NCI-H82 (cell line): ENCODE measurements around the gene IMPACT.

Experiments
- DNase-seq: peaks from one replicate; lab custom pipeline; 2025; lab: John Stamatoyannopoulos, UW

The IMPACT gene, protein sequence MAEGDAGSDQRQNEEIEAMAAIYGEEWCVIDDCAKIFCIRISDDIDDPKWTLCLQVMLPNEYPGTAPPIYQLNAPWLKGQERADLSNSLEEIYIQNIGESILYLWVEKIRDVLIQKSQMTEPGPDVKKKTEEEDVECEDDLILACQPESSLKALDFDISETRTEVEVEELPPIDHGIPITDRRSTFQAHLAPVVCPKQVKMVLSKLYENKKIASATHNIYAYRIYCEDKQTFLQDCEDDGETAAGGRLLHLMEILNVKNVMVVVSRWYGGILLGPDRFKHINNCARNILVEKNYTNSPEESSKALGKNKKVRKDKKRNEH

DNA sequence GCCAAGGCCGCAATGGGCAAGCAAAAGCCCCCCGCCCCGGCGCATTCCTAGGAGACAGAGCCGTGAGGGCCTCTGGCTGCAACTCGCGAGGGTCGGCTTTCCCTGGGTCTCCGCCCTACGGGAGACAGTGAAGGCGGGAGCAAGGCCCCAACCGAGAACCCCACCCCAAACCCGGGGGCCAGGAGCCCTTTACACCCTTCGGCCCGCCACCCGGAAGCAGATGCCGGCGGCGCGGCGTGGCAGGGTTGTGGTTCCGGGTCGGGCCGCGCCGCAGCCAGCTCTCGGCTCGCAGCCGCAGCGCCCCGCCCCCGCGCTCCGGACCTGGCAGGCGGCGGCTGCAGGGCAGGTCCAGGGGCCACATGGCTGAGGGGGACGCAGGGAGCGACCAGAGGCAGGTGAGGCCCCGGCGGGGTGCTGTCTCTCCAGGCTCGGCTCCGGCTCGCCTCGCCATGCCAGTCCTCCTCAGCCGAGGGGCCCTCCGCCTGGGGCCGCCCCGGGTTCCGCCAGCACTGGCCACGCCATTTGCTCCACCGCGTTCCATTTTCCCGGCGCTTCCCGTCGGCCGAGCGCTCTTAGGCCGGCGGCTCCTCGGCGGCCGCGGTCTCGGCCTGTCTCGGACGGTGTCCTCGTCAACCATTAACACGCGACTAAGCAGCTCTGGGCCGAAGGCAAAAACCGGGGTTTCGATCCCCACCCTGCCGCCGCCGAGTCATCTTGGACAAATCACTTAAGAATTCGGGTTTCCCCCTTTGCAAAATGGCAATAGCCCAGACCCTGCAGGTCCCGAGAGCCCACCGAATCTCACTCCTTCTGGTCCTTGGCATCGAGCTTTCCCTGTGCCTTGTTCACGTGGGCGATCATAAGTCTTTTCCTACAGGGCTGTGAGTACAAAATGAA, at the start of gene IMPACT:
IMPACT (plus strand) TSS at position 273 of the 897 bp plus-strand sequence; CDS start at position 360, 87 bp downstream.
- DNase-seq, result peak; percentile 92

DNA sequence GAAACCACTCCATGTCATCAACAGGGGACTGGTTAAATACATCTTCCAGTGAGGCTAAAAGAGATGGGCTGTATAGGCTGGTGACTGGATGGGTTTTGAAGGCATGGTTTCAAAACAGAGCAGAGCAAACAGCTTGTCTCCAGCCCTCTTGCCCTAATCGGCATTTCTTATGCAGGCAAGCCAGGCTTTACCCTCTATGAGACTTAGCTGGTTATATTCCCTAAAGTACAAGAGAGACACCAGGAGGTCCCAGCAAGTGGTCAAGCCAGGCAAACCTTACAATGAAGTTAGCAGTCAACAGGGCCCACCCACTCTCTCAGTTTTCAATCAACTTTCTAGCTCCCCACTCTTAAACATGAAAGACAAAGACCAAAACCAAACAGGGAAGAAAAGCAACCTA, 47.9 kb upstream of the IMPACT start:
- no peak for DNase-seq

DNA sequence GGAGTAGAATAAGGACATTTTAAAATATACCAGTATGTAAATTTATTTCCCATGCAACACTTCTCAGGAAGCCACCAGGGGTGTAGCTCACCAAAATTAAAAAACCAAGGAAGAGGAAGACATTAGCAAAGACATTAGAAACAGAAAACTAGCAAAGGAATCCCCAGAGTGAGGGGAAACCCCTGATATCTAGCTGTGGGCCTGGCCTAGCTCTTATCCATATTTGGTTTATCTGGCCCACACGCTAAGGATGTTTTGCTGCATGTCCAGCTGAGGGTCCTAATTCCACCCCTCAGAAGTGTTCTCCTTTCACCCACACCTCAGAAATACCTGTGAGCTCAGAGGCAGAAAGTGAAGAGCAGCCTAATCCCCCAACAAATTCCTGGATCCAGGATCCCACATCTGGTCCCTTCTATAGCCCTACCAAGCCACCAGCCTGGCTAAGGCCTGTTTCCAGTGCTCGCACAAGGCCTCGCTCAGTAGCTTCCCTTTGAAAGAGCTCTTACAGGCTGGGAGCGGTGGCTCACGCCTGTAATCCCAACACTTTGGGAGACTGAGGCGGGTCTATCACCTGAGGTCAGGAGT, 46.2 kb upstream of the IMPACT start:
- DNase-seq, result no peak

DNA sequence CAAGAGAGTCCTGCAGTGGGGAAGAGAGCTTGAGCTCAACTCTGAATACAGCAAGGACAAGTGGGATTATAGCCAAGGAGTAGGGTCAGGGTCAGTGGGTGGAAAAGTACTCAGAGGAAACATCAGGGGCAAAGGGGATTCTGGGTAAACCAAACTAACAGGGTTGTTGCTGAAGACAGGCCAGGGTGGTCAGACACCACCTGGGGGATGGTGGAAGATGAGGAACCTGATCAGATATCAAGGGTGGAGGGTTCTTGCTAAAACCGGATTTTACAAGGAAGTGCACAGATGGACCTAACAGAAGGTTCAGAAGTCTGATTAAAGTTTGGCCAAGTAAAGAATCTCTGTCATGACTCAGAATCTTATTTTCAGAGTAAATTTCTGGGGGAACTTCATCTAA, 45.3 kb upstream of the IMPACT start:
- no peak for DNase-seq

DNA sequence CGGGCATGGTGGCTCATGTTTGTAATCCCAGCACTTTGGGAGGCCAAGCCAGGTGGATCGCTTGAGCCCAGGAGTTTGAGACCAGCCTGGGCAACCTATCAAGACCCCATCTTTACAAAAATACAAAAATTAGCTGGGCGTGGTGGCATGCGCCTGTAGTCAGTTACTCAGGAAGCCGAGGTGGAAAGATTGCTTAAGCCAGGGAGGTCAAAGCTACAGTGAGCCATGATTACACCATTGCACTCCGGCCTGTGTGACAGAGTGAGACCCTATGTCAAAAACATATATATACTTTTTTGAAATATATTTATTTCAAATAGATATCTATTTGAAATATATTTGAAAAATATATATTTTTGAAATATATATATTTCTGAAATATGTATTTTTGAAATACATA, 39.8 kb upstream of the IMPACT start:
- no peak for DNase-seq

DNA sequence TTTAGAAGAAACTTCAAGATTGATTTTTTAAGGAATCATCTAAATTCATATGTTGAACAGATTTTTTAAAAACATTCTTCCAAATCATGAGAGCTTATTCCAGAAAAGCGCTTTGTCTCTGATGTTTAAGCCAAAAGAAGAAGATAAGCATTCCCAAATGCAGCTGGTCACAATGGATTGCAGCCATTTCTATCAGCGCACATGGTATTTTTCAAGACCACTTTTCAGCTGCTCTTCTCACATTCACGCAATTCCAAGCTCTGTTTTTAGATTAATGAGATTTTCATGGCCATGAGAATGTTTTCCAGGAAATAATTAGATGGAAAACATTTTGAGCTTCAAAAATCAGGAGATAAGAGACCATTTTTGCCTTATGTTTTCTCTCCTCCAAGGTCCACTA, 37.5 kb upstream of the IMPACT start:
- DNase-seq, result no peak

DNA sequence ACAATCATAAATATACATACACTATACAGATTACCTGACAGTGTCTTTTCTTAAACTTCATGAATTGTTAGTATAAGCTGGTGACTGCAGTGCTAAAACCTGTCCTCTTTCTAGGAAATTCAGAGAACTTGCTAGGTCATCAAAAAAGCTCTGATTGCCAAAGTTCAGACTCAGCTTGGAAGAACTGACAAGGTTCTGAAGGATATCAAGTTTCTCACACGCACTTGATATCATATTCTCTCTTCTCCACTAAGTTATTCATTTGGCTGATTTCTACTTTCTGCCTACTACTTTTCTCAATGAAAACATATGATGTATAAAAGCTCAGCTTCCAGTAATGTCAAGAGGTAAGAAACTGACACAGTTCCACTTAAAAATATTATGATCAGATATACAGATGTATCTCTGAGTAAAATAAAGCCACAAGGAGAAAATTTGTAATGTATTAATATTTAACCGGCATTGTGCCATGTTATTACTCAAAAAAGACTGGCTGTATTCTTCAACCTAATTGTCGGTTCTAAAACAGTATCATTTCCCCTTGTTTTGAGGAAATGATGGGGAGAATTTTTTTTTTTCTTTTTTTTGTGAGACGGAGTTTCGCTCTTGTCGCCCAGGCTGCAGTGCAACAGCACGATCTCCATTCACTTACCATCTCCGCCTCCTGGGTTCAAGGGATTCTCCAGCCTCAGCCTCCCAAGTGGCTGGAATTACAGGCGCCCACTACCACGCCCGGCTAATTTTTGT, 31.2 kb upstream of the IMPACT start:
- no peak for DNase-seq

DNA sequence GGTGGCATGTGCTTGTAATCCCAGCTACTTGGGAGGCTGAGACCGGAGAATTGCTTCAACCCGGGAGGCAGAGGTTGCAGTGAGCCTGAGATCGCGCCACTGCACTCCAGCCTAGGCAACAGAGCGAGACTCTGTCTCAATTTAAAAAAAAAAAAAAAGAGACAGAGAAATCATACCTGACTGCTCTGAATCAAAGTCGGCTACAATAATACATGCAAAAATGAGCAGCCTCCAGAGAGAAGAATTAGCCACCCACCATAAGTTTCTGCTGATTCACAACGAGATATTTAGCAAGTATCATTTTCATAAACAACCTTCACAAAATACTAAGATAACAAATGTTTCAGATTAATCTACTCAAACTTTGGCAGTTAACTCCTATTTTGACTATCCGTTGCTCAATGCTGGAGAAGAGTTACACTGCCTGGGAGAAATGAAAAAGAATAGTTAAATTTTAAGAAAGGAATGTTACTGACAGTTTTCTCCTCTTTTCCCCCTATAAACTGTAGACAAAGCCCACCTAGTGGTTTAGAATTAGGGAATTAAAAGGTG, 30.3 kb upstream of the IMPACT start:
- DNase-seq, result no peak

DNA sequence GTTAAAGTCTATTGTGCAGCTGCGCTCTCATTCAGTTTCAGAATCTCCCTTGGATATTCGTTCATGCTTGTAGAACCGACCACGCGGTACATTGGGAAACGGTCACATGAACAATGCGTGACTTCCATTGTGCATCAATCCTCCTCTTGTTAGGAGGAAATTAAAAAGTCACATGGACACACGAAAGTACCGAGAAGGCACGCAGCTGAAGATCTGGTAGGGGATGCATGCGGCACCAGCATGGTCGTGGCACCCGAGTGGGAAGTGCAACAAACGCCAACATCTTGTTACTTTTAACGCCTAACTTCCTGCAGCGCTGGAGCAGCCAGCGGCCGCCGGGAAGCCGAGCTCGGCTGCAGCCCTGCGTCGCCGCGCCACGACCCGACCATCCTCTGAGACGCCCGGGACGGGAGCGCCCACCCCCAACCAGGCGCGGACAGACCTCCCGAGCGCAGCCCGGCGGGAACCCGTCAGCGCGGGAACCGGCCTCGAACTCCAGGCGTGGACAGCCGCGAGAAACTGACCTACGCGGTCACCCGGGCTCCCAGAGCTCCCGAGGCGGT, 29.3 kb upstream of the IMPACT start:
- peak; percentile 83 for DNase-seq

DNA sequence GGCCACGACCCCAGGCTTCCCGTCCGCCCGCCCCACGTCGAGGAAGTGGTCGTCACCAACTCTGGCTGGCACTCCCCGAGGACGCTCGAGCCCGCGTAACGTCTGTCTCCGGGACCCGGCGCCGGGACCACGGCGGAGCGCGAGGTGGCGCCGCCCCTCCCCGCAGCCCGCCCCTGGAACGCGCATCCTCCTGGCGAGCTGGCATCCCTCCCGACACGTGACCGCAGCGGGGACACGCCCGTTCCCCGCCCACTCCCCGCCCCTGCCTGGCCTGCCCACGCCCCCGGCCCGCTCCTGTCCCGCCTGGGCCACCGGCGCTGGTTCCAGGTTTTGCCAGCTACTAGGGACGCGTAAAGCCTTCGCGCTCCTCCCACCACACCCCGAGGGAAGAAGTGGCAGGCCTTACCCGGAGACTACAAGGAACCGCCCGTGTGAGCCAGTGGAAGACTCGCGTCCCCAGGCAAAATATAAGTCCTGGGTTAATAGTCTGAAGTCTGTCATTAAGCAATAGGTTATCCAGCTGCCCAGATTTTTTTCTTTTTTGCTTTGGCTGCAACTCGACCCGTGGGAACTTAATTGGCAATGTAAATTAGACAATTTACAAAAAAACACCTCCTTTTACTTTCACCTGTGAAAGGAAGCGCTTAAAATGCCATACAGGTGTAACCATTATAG, 28.6 kb upstream of the IMPACT start, which contains the start of gene OSBPL1A:
OSBPL1A (minus strand) TSS at position 131 of the 675 bp plus-strand sequence. CDS start 20,291 bp downstream, outside the sequence.
- DNase-seq, result peak; percentile 98

DNA sequence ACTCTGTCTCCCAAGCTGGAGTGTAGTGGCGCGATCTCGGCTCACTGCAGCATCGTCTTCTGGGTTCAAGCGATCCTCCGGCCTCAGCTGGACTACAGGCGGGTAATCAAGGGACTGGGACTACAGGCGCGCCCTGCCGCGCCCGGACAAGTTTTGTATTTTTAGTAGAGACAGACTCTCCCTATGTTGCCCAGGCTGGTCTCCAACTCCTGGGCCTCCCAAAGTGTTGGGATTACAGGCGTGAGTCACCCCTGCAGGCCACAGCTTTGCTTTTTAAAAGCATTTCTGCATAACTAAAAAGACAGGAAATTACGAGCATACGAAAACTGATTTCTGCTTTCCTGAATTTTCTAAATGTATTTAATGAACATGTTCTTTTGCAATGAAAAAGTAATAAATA, 27.9 kb upstream of the IMPACT start:
- DNase-seq, result no peak

DNA sequence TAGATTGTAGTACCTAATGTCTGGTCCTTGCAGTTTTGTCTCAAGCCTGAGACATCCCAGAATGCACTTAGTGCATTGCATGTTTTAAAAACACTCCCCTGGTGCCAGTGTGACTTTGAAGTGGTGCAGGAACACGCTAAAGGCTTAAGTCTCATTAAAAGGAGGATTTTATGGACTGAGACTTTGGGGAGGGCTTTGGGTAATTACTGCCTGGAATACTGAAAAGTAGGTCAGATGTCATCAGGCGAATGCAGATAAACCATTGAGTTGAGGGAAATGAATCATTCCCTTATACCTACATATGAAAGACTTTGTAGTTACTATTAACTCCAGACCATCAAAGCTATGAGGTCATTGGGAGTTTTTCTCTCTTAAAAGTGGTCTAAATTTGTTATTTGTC, 25.9 kb upstream of the IMPACT start:
- DNase-seq, result peak; percentile 35

DNA sequence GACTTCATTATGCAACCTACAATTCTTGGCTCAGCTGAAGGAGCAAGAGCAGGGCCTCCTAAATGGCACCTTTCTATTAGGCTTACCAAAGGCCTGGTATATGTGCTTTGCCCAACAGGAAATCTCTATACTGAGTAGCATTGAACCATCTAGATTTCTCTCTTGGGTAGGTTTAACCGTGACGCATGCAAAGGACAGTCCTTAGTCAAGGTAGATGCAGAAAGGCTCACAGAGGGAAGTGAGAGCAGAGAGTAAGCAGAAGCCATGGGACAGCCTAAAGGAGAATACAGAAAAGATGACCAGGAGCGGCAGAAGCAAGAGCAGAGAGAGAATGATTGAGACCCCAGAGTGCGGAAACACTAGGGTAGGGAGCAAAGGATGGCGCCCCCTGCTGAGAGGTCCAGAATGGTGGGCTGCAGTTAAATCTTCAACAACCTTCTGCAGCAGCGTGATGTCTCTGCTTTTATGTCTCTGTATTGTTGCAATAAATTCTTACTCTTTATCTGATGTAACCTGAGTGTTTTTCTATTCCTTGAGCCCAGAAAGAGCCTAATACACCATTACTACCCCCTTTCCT, 24.2 kb upstream of the IMPACT start:
- DNase-seq, result no peak

DNA sequence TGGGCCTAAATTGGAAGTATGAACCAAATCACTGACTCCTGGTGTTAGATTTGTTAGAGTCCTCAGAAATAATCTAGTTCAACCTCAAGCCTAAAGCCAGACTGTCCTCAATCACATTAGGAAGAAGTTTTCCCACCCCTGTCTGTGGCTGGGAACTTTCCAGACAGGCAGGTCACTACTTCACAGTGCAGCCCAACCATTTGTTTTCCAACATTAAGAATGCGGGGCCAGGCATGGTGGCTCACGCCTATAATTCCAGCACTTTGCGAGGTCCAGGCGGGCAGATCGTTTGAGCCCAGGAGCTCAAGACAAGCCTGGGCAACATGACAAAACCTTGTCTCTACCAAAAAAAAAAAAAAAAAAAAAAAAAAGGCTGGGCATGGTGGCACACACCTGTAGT, 23.4 kb upstream of the IMPACT start:
- DNase-seq, result no peak

DNA sequence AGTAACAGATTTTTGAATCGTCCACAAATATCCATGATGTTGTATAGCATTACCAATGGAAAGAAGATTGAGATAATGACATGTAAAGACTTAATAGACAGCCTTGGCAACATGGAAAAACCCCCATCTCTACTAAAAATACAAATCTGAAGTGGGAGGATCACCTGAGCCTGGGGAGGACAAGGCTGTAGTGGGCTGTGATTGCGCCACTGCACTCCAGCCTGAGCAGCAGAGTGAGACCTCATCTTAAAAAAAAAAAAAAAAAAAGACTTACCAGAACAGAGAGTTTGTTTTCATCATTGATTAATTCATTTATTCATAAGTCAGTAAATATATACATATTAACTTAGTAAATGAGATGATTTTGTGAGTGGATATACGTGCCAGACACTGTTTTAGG, 21.9 kb upstream of the IMPACT start:
- no peak for DNase-seq

DNA sequence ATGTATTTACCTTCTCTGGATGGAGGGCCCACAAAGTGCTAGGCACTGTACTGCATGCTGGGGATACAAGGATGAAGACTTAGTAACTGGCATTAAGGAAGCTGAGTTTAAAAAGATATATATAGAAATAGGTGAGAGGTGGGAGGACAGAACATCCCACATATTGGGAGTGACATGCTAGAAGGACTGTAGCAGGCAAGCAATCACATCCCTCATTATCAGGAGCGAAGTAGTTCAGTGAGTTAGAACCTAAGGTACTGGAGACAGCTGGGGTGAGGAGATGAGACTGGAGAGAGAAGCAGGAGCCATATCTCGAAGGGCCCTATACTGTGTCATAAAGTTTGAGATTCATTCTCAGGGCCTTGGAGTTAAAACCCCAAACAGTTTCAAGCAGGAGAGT, 18.0 kb upstream of the IMPACT start:
- no peak for DNase-seq

DNA sequence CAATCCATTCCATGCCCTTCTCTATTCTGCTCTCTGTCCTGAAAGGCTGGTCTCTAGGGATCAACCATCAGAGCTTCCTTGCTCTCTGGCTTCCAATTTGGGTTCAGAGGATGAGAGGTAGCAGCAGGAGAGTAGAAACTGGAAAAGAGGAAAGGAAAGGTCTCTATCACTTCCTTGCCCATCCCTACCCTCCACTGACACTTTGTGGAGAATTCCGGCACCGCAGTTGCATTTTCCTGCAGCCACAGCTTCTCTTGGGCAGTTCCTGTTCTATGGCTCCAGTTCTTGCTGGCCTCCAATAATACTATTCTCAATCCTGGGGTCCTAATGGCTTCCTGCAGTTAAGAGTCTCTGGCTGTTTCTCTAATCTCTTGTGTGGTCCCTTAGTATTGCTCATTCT, 13.3 kb upstream of the IMPACT start:
- DNase-seq, result peak; percentile 18

DNA sequence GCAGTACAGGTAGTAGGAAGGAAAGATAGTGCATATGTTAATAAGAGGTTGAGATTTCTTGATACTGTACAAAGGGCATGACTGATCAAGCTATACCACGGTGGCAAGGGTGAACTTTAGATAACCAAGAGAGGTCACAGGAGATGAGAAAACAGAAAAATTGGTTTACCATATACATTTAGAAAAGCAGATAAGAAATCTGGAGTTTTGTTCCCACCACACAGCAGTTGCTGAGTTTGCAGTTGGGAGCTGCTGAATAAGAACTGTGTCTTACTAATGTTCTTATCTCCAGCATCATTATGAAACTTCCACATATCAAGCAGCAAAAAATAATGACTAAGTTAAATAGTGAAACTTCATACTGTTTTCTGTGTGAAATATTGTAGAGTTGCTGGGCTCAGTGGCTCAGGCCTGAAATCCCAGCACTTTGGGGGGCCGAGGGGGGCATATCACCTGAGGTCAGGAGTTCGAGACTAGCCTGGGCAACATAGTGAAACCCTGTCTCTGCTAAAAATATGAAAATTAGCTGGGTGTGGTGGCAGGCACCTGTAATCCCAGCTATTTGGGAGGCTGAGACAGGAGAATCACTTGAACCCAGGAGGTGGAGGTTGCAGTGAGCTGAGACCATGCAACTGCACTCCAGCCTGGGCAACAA, 12.0 kb upstream of the IMPACT start:
- DNase-seq, result no peak

DNA sequence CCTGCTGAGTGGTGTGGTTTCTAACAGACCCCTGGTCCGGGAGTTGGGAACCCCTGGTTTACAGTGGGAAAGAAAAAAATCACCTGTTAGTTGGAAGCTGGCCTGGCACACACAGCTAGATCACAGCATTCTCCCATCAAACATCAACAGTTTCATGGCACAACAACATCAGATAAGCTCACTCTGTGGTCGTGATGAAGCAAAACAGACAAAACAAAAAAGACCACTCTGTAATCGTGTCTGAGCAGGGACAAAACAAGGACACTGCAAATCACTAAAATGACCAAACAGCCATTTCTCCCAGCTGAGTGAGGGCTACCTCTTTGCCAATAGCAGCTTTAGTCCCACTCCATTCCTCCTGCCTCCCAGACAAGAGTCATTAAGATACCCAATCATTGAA, 9.0 kb upstream of the IMPACT start:
- DNase-seq, result no peak

DNA sequence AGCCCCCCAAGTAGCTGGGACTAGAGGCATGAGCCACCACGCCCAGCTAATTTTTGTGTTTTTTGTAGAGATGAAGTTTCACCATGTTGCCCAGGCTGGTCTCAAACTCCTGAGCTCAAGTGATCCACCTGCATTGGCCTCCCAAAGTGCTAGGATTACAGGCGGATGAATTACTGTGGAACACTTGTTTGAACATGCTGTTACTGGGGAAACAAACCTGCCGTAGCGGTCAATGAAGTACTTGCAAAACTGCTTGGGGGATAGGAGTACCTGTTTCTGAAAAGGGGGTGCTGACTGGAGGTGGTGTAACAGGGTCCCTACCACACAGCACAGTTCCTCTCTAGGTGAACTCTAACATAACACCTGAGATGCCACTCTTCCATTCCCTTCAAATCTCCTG, 5.9 kb upstream of the IMPACT start:
- no peak for DNase-seq
